KMS-11 (cell line): ENCODE data around the gene HSF5.

Source experiments
- H2AFZ ChIP-seq: fragments of 200-600 bp; sonication (generic); 2 replicates; pipeline ENCODE4 v1.6.1; 2016; ENCODE audit warnings: antibody characterized with exemption, mixed run types, low read depth
- H3K27ac ChIP-seq: fragments of 200-600 bp; sonication (generic); 2 replicates; pipeline ENCODE4 v1.6.1; 2016; ENCODE audit warnings: mild to moderate bottlenecking, mixed run types
- H3K27me3 ChIP-seq: fragments of 200-600 bp; sonication (generic); 2 replicates; pipeline ENCODE4 v1.6.1; 2017; ENCODE audit warnings: mild to moderate bottlenecking, low read depth, mixed run types, moderate library complexity; ENCODE audit not compliant: insufficient read depth
- H3K36me3 ChIP-seq: fragments of 200-600 bp; sonication (generic); 2 replicates; pipeline ENCODE4 v1.6.1; 2017; ENCODE audit warnings: mild to moderate bottlenecking, mixed run types; ENCODE audit not compliant: insufficient read depth
- H3K4me1 ChIP-seq: fragments of 200-600 bp; sonication (generic); 2 replicates; pipeline ENCODE4 v1.6.1; 2016; ENCODE audit warnings: mild to moderate bottlenecking, low read depth, mixed run types; ENCODE audit not compliant: poor library complexity, severe bottlenecking
- H3K4me2 ChIP-seq: fragments of 200-600 bp; sonication (generic); 2 replicates; pipeline ENCODE4 v1.7.0; 2016; ENCODE audit warnings: mild to moderate bottlenecking, mixed run types
- H3K4me3 ChIP-seq: fragments of 200-600 bp; sonication (generic); IDR thresholded peaks from 2 replicates; pipeline ENCODE4 v1.6.1; 2017; ENCODE audit warnings: low read depth, low read length, mixed read lengths; ENCODE audit not compliant: insufficient read depth
- H3K79me2 ChIP-seq: fragments of 200-600 bp; sonication (generic); 2 replicates; pipeline ENCODE4 v1.6.1; 2016; ENCODE audit warnings: low read depth, mixed run types; ENCODE audit not compliant: insufficient read depth
- H3K9ac ChIP-seq: fragments of 200-600 bp; sonication (generic); 2 replicates; pipeline ENCODE4 v1.6.1; 2016; ENCODE audit warnings: mild to moderate bottlenecking, mixed run types
- H4K20me1 ChIP-seq: fragments of 200-600 bp; sonication (generic); 2 replicates; pipeline ENCODE4 v1.6.1; 2016; ENCODE audit warnings: mild to moderate bottlenecking, mixed run types; ENCODE audit not compliant: insufficient read depth
- TF ChIP-seq, protein P1 (sequence below): fragments of 200-600 bp; sonication (generic); conservative IDR thresholded peaks from 2 replicates; pipeline ENCODE4 v1.6.1; 2017; ENCODE audit warnings: low read depth, mild to moderate bottlenecking, antibody characterized with exemption, low read length, moderate library complexity, mixed read lengths

Gene HSF5

DNA sequence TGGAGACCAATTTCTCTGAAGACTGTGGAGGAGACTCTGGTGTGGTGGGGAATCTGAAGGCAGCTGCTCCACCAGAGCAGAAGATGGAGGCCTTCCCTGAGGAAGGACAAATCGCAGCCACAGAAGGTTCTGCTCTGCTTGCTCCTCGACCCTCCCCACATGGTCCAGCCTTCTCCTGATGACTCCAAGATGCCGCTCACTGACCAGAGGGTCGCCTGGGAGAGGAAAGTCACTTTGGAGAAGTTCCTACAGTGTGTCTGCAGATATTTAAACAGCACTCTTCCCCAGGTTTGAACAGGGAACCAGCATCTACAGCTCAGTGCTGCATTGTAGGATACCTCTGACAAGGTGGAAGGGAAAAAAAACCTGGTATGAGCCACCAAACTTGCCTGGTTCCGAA, 115.2 kb downstream of the HSF5 start:
- no peak overlapping the region for H3K27ac ChIP-seq
- H3K4me1 ChIP-seq, result no peaks in the 10 kb centered on the region
- TF ChIP-seq, protein P1, sequence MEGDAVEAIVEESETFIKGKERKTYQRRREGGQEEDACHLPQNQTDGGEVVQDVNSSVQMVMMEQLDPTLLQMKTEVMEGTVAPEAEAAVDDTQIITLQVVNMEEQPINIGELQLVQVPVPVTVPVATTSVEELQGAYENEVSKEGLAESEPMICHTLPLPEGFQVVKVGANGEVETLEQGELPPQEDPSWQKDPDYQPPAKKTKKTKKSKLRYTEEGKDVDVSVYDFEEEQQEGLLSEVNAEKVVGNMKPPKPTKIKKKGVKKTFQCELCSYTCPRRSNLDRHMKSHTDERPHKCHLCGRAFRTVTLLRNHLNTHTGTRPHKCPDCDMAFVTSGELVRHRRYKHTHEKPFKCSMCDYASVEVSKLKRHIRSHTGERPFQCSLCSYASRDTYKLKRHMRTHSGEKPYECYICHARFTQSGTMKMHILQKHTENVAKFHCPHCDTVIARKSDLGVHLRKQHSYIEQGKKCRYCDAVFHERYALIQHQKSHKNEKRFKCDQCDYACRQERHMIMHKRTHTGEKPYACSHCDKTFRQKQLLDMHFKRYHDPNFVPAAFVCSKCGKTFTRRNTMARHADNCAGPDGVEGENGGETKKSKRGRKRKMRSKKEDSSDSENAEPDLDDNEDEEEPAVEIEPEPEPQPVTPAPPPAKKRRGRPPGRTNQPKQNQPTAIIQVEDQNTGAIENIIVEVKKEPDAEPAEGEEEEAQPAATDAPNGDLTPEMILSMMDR, result no peak
- no peaks in the 10 kb centered on the region for H3K27me3 ChIP-seq
- no peak overlapping the region for H3K4me3 ChIP-seq
- H3K4me2 ChIP-seq, result no peak overlapping the region
- no peaks in the 10 kb centered on the region for H3K79me2 ChIP-seq
- H3K36me3 ChIP-seq, result no peaks in the 10 kb centered on the region
- H2AFZ ChIP-seq, result no peak overlapping the region
- H4K20me1 ChIP-seq, result no peaks in the 10 kb centered on the region
- H3K9ac ChIP-seq, result no peak overlapping the region

DNA sequence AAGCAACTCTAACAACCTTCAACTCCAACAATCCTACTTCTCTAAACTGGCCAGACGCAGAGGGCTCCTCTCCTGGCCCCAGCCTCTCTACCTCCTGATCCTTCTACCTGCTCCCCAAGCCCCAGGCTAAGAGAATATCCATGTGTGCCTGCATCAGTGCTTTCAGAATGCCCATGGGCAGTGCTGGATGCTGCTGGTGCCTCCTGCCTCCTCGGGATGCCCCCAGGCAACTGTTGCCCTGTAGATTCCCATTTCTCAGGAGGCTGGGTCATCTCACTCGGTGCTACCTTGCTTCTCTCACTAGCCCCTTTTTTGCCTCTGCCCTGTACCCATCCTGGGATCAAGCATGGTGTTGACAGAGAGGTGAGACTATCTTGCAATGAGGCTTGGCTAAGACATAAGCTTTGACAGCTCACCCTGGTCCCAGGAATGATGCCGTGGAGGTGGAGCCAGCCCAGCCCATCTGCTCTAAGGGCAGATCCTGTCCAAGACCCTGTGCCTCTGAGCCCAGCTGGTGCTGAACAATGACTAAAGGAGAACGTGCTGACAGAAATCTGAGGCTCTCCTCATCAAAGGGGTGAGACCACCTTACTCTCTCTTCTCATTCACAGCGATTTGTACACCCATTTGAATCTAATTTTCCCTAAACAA, 116.8 kb downstream of the HSF5 start:
- Histone ChIP-seq H3K4me3 (no peak overlapping the region), H3K79me2 (no peaks in the 10 kb centered on the region), H3K27ac (no peak overlapping the region), H3K4me1 (peaks cover 8% of the 10 kb centered on the region), H3K9ac (no peak overlapping the region), H3K27me3 (no peaks in the 10 kb centered on the region), H3K36me3 (no peaks in the 10 kb centered on the region), H2AFZ (no peak overlapping the region), H3K4me2 (no peak overlapping the region), H4K20me1 (no peaks in the 10 kb centered on the region)
- TF ChIP-seq, protein P1, result no peak

GRCh38 chr17:58370716-58371115, 117.5 kb downstream of the HSF5 start:
- H3K4me1 ChIP-seq, result peaks cover 8% of the 10 kb centered on the region
- no peaks in the 10 kb centered on the region for H4K20me1 ChIP-seq
- H3K27me3 ChIP-seq, result no peaks in the 10 kb centered on the region
- H3K27ac ChIP-seq, result no peak overlapping the region
- no peaks in the 10 kb centered on the region for H3K36me3 ChIP-seq
- no peaks in the 10 kb centered on the region for H3K79me2 ChIP-seq
- H3K4me3 ChIP-seq, result no peak overlapping the region
- no peak overlapping the region for H2AFZ ChIP-seq
- TF ChIP-seq, protein P1, result no peak
- no peak overlapping the region for H3K4me2 ChIP-seq
- no peak overlapping the region for H3K9ac ChIP-seq

GRCh38 chr17:58370309-58370708, 117.9 kb downstream of the HSF5 start:
- Histone ChIP-seq H2AFZ (no peak overlapping the region), H3K27ac (no peak overlapping the region), H3K9ac (no peak overlapping the region), H3K79me2 (no peaks in the 10 kb centered on the region), H3K27me3 (no peaks in the 10 kb centered on the region), H3K4me3 (no peak overlapping the region), H3K4me2 (no peak overlapping the region), H3K4me1 (peaks cover 8% of the 10 kb centered on the region), H3K36me3 (no peaks in the 10 kb centered on the region), H4K20me1 (no peaks in the 10 kb centered on the region)
- TF ChIP-seq, protein P1, result no peak
